IMR-90 (cell line): ENCODE data around the gene OR4K1. TPM values are rescaled to one million over a fixed set of nuclear protein-coding genes. Genes with fewer than 3 reads are reported as not detected.

ENCODE experiments used
- ATAC-seq: fragments of 200-7000 bp; cut with Tn5 transposase; 2 replicates; pipeline ENCODE4 v1.9.1; 2020; ENCODE audit warnings: low read depth, mild to moderate bottlenecking, moderate library complexity
- Bru-seq: library from RNA; stranded (reverse); fragments of 400-500 nt; gene quantifications from one replicate; lab custom pipeline; 2021; lab: Mats Ljungman, UMichigan
- BruChase-seq, 2 experiments: library from RNA; stranded (reverse); fragments of 400-500 nt; gene quantifications; one replicate each; lab custom pipeline; 2021; lab: Mats Ljungman, UMichigan
- BruUV-seq: library from RNA; stranded (reverse); fragments of 400-500 nt; replicated peaks from 2 replicates; lab custom pipeline; 2021; lab: Mats Ljungman, UMichigan
- CTCF ChIA-PET: fragments of 300-600 bp; formaldehyde crosslinking; extraction: SDS; loops from one replicate; lab custom pipeline; 2021; ENCODE audit warnings: antibody characterized with exemption; lab: Yijun Ruan, JAX
- POLR2A ChIA-PET: fragments of 300-600 bp; sonication (Branson Sonifier 250); formaldehyde crosslinking; loops from one replicate; lab custom pipeline; 2022; ENCODE audit warnings: antibody characterized with exemption; ENCODE audit not compliant: unreplicated experiment; lab: Charles Lee
- DNase-seq: peaks from one replicate; pipeline ENCODE4 v3.0.0; 2013
- H2AFZ ChIP-seq: replicated peaks from 2 replicates; pipeline ENCODE3; 2013; ENCODE audit warnings: low read length, mild to moderate bottlenecking; ENCODE audit not compliant: poor library complexity
- H2AK5ac ChIP-seq: 2 replicates; pipeline ENCODE4 v1.6.1; 2013; ENCODE audit warnings: low read depth, low read length, inconsistent platforms
- H2AK9ac ChIP-seq: replicated peaks from 2 replicates; pipeline ENCODE3; 2013; ENCODE audit warnings: mild to moderate bottlenecking, low read depth, low read length, moderate library complexity; ENCODE audit not compliant: poor library complexity
- H2BK120ac ChIP-seq: 2 replicates; pipeline ENCODE4 v1.6.1; 2013; ENCODE audit warnings: low read depth, low read length, inconsistent platforms
- H2BK15ac ChIP-seq: 3 replicates; pipeline ENCODE4 v1.6.1; 2013; ENCODE audit warnings: low read depth, low read length, inconsistent platforms
- H2BK20ac ChIP-seq: 2 replicates; pipeline ENCODE4 v1.6.1; 2013; ENCODE audit warnings: low read depth, mild to moderate bottlenecking, inconsistent platforms, low read length, moderate library complexity
- H2BK5ac ChIP-seq: 2 replicates; pipeline ENCODE4 v1.6.1; 2013; ENCODE audit warnings: mild to moderate bottlenecking, low read depth, low read length, inconsistent platforms; ENCODE audit not compliant: poor library complexity, severe bottlenecking
- H3K14ac ChIP-seq: replicated peaks from 2 replicates; pipeline ENCODE4 v1.6.1; 2013; ENCODE audit warnings: low read depth, low read length, inconsistent platforms
- H3K18ac ChIP-seq: 2 replicates; pipeline ENCODE4 v1.6.1; 2013; ENCODE audit warnings: low read depth, low read length, control low read depth
- H3K23ac ChIP-seq: 2 replicates; pipeline ENCODE4 v1.6.1; 2013; ENCODE audit warnings: low read depth, low read length, inconsistent platforms
- H3K27ac ChIP-seq: 2 replicates; pipeline ENCODE4 v1.5.1; 2013; ENCODE audit warnings: mild to moderate bottlenecking, control low read depth, low read length; ENCODE audit not compliant: insufficient read depth
- H3K27me3 ChIP-seq: 2 replicates; pipeline ENCODE4 v1.6.1; 2013; ENCODE audit warnings: low read length; ENCODE audit not compliant: control insufficient read depth, insufficient read depth
- H3K36me3 ChIP-seq: 2 replicates; pipeline ENCODE4 v1.6.1; 2013; ENCODE audit warnings: low read length, mixed read lengths; ENCODE audit not compliant: control insufficient read depth, insufficient read depth
- H3K4ac ChIP-seq: 2 replicates; pipeline ENCODE4 v1.6.1; 2013; ENCODE audit warnings: low read depth, low read length, inconsistent platforms
- H3K4me1 ChIP-seq: 2 replicates; pipeline ENCODE4 v1.6.1; 2013; ENCODE audit warnings: low read length, mixed read lengths; ENCODE audit not compliant: control insufficient read depth, insufficient read depth
- H3K4me2 ChIP-seq: 2 replicates; pipeline ENCODE4 v1.6.1; 2013; ENCODE audit warnings: low read depth, mild to moderate bottlenecking, control low read depth, low read length, moderate library complexity
- H3K4me3 ChIP-seq: 2 replicates; pipeline ENCODE4 v1.5.1; 2013; ENCODE audit warnings: low read depth, mild to moderate bottlenecking, control low read depth, low read length, moderate library complexity; ENCODE audit not compliant: insufficient read depth
- H3K56ac ChIP-seq: 2 replicates; pipeline ENCODE4 v1.6.1; 2013; ENCODE audit warnings: low read length, inconsistent platforms; ENCODE audit not compliant: insufficient read depth; ENCODE audit errors: extremely low read depth
- H3K79me1 ChIP-seq, 2 experiments: 2 replicates each; pipeline ENCODE4 v1.6.1; 2013; ENCODE audit warnings: low read length in 2 of 2, inconsistent platforms in 1 of 2, low read depth in 1 of 2
- H3K9ac ChIP-seq: 2 replicates; pipeline ENCODE4 v1.6.1; 2013; ENCODE audit warnings: low read depth, low read length, control low read depth
- H3K9me1 ChIP-seq: 2 replicates; pipeline ENCODE4 v1.6.1; 2013; ENCODE audit warnings: low read length, inconsistent platforms; ENCODE audit not compliant: insufficient read depth
- H3K9me3 ChIP-seq: 2 replicates; pipeline ENCODE4 v1.6.1; 2013; ENCODE audit warnings: low read length; ENCODE audit not compliant: control insufficient read depth, insufficient read depth
- H4K20me1 ChIP-seq: 2 replicates; pipeline ENCODE4 v1.6.1; 2013; ENCODE audit warnings: low read length, inconsistent platforms; ENCODE audit not compliant: insufficient read depth
- H4K5ac ChIP-seq: 2 replicates; pipeline ENCODE4 v1.6.1; 2013; ENCODE audit warnings: mild to moderate bottlenecking, low read depth, low read length, control low read depth
- H4K8ac ChIP-seq, 2 experiments: 2 replicates each; pipeline ENCODE4 v1.6.1; 2013; ENCODE audit warnings: low read depth in 2 of 2, low read length in 2 of 2, control low read depth in 1 of 2, inconsistent platforms in 1 of 2
- H4K91ac ChIP-seq: 2 replicates; pipeline ENCODE4 v1.6.1; 2013; ENCODE audit warnings: low read depth, low read length, inconsistent platforms; ENCODE audit not compliant: insufficient read depth
- BHLHE40 ChIP-seq: fragments of 150-350 bp; IDR thresholded peaks from 2 replicates; pipeline ENCODE4 v1.6.1; 2016; ENCODE audit warnings: mild to moderate bottlenecking, low read depth, low read length
- CHD1 ChIP-seq: IDR thresholded peaks from 2 replicates; pipeline ENCODE4 v1.6.1; 2012; ENCODE audit warnings: low read depth, low read length, improper control_type of control experiment
- CTCF ChIP-seq: conservative IDR thresholded peaks from 2 replicates; pipeline ENCODE4 v1.5.1; 2012; ENCODE audit warnings: mild to moderate bottlenecking, low read depth, low read length, improper control_type of control experiment
- ELK1 ChIP-seq: fragments of 150-350 bp; IDR thresholded peaks from 2 replicates; pipeline ENCODE4 v1.6.1; 2016; ENCODE audit warnings: low read depth, mild to moderate bottlenecking, low read length, moderate library complexity, borderline replicate concordance
- FOS ChIP-seq: fragments of 150-350 bp; IDR thresholded peaks from 2 replicates; pipeline ENCODE4 v1.6.1; 2016; ENCODE audit warnings: low read depth, low read length
- MAFK ChIP-seq: IDR thresholded peaks from 2 replicates; pipeline ENCODE4 v1.6.1; 2012; ENCODE audit warnings: low read depth, low read length, improper control_type of control experiment
- MAZ ChIP-seq: IDR thresholded peaks from 2 replicates; pipeline ENCODE4 v1.6.1; 2012; ENCODE audit warnings: low read depth, mild to moderate bottlenecking, low read length, improper control_type of control experiment, moderate library complexity, borderline replicate concordance
- MXI1 ChIP-seq: IDR thresholded peaks from 2 replicates; pipeline ENCODE4 v1.6.1; 2012; ENCODE audit warnings: low read depth, mild to moderate bottlenecking, low read length, moderate library complexity, borderline replicate concordance
- RCOR1 ChIP-seq: IDR thresholded peaks from 2 replicates; pipeline ENCODE4 v1.6.1; 2012; ENCODE audit warnings: mild to moderate bottlenecking, low read length, improper control_type of control experiment; ENCODE audit not compliant: insufficient replicate concordance
- RFX5 ChIP-seq: IDR thresholded peaks from 2 replicates; pipeline ENCODE4 v1.8.0; 2012; ENCODE audit warnings: low read depth, mild to moderate bottlenecking, low read length, moderate library complexity
- USF2 ChIP-seq: fragments of 150-350 bp; IDR thresholded peaks from 2 replicates; pipeline ENCODE4 v1.6.1; 2017; ENCODE audit warnings: mild to moderate bottlenecking, antibody characterized with exemption, low read length, low read depth
- WGBS, 2 experiments: methylation state at CpG; one replicate each; pipeline versions ENCODE4 v1.1.5 to v1.1.7; 2013; ENCODE audit warnings: missing lambda C conversion rate in 2 of 2; ENCODE audit not compliant: insufficient read length in 1 of 2; ENCODE audit errors: extremely low coverage in 2 of 2; 5-methylcytosine and 5-hydroxymethylcytosine counted together
- dilution Hi-C: fragments of 300-500 bp; cut with HindIII; formaldehyde crosslinking; loops from one replicate; pipeline ENCODE4 v1.14.3; 2018; ENCODE audit warnings: low sequenced_read_pairs; ENCODE audit not compliant: unreplicated experiment
- in situ Hi-C: fragments of 300-500 bp; cut with MboI; formaldehyde crosslinking; loops from 3 replicates; pipeline ENCODE4 v1.14.3; 2019; ENCODE audit warnings: low sequenced_read_pairs, inconsistent platforms, mixed read lengths
- intact Hi-C: fragments of 100-400 bp; cut with micrococcal nuclease; formaldehyde crosslinking; loops from 2 replicates; pipeline ENCODE4 v1.10.0; 2022
- long read RNA-seq: library from polyadenylated mRNA; unstranded; transcript quantifications from one replicate; pipeline ENCODE4 v2.0.0, GENCODE V29; 2021; ENCODE audit not compliant: unreplicated experiment
- polyA plus RNA-seq, 3 experiments: library from polyadenylated mRNA; depleted of rRNA; stranded (reverse); fragments of >200 nt; gene quantifications; 2 replicates each; pipeline ENCODE4 v1.2.3, GENCODE V29; 2012; ENCODE audit warnings: low replicate concordance in 1 of 3
- total RNA-seq: library from RNA; depleted of rRNA; stranded (reverse); fragments of >200 nt; gene quantifications from 2 replicates; pipeline ENCODE4 v1.2.3, GENCODE V29; 2012; rRNA removed

Gene OR4K1
- total RNA-seq (not detected in 2 replicates), polyA plus RNA-seq (2012; rRNA removed) (not detected in 2 replicates), Bru-seq, nascent RNA (not detected), BruChase-seq, experiment 1, labeled RNA remaining after a 6-hour chase (not detected), BruChase-seq, experiment 2, labeled RNA remaining after a 2-hour chase (not detected)
- polyA plus RNA-seq (2012; cell fraction: cytosol; rRNA removed) = not detected in 2 replicates
- not detected in 2 replicates for polyA plus RNA-seq (2012; cell fraction: nucleus; rRNA removed; ENCODE audit: low replicate concordance)
- long read RNA-seq = 0 reads

- Histone ChIP-seq H4K5ac (no peak within 1 kb of the TSS), H3K27ac (no peak within 1 kb of the TSS), H3K14ac (no peak within 1 kb of the TSS), H3K79me1 (no peaks in the 10 kb centered on the region), H3K9me3 (peaks cover 21% of the 10 kb centered on the region), H3K27me3 (no peaks in the 10 kb centered on the region), H2AFZ (no peak within 1 kb of the TSS), H2BK120ac (no peak within 1 kb of the TSS), H4K20me1 (no peaks in the 10 kb centered on the region), H3K4me1 (no peaks in the 10 kb centered on the region), H3K4ac (no peak within 1 kb of the TSS), H4K91ac (no peak within 1 kb of the TSS), H3K18ac (no peak within 1 kb of the TSS), H2AK9ac (no peak within 1 kb of the TSS), H3K23ac (no peak within 1 kb of the TSS), H4K8ac (no peak within 1 kb of the TSS), H3K4me3 (no peak within 1 kb of the TSS), H2AK5ac (no peak within 1 kb of the TSS), H3K9me1 (no peaks in the 10 kb centered on the region), H2BK20ac (no peak within 1 kb of the TSS), H3K36me3 (no peaks in the 10 kb centered on the region), H3K4me2 (no peak within 1 kb of the TSS), H3K9ac (no peak within 1 kb of the TSS), H2BK5ac (no peak within 1 kb of the TSS), H3K56ac (no peak within 1 kb of the TSS), H2BK15ac (no peak within 1 kb of the TSS)
- dilution Hi-C loops = no loop called here
- no peak for DNase-seq
- no CpG with 5 or more reads among the region's 3 CpGs for WGBS, 2 experiments
- ChIA-PET POLR2A (no interaction called here), CTCF (no interaction called here)
- ATAC-seq = no peak
- in situ Hi-C loops = no loop called here
- BruUV-seq = no TSS peak
- TF ChIP-seq MAFK = no peak
- no peak for TF ChIP-seq CTCF
- TF ChIP-seq MXI1 = no peak
- TF ChIP-seq RFX5 = no peak
- TF ChIP-seq ELK1 = no peak
- no peak for TF ChIP-seq RCOR1
- TF ChIP-seq USF2 = no peak
- TF ChIP-seq BHLHE40 = no peak
- TF ChIP-seq FOS = no peak
- no peak for TF ChIP-seq CHD1
- TF ChIP-seq MAZ = no peak
- intact Hi-C loops = no loop called here
Measured at GRCh38 chr14:19930617-19931016, at the start of gene OR4K1. TSS of gene OR4K1 (plus strand) at chr14:19930917. CDS start at chr14:19935667, 4,750 bp downstream.
